A204.1 (cell line): Measurements from ENCODE around the gene LTB4R2.
"Not testable (repeated sequence)": the region's sequence is repeated elsewhere in the genome, so short reads cannot be mapped to it uniquely, and the experiment has no call there.

ENCODE experiments used
- FAIRE-seq: peaks from 2 replicates; lab custom pipeline; 2012; peaks lifted over from hg19 to GRCh38; lab: Jason Lieb, UNC

LTB4R2 gene

DNA sequence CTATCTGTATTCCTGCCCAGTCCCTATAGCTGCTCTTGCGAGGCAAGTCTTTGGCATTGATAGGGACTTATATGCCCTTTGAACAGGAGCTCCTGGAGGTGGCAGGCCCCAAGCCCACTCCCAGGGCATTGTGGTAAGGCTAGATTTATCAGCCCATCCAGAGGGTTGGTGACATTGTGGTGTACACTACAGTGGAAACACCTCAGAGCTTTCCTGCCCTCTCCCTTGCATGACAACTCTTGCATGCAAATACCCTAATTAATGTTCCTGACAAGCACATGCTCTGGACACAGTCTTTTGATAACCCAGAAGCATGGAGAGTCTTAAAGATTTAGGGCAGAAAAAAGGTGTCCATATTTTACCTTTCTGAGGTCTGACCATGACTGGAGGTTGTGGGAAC, 30.7 kb downstream of the LTB4R2 start:
- FAIRE-seq, result no peak

DNA sequence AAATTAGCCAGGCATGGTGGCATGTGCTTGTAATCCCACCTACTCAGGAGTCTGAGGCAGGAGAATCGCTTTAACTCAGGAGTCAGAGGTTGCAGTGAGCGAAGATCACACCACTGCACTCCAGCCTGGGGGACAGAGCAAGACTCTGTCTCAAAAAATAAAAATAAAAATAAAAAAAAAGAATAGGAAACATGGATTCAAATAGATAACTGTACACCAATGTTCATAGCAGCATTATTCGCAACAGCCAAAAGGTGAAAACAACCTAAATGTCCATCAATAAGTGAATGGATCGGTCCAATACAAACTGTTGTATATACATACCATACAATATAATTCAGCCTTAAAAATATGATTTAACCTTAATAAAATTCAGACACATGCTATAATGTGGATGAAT, 32.9 kb downstream of the LTB4R2 start:
- FAIRE-seq, result no peak

- FAIRE-seq, result no peak
These were observed 34.1 kb downstream of the LTB4R2 start for GRCh38 chr14:24343795-24344660.

DNA sequence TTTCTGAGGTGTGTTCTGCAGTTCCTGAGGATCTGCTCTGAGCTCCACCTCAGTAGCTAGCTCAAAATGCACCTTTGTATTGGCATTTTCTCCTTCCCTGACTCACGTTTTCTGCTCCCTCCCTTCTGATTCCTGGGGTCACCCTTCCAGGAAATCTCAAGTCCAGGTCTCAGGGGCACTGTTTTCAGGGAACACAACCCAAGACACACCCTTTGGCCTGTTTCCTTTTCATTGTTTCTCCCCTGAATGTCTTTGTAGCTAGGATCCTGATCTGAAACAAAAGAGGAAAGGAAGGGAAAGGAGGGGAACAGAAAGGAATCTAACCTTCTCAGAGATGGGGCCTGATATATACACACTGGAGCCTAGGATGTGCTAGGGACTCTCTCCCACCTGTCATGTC, 37.2 kb downstream of the LTB4R2 start:
- no peak for FAIRE-seq

- FAIRE-seq, result no peak
These were observed 38.2 kb downstream of the LTB4R2 start for GRCh38 chr14:24348186-24348585.

GRCh38 chr14:24349742-24350141, 39.8 kb downstream of the LTB4R2 start:
- FAIRE-seq, result no peak

DNA sequence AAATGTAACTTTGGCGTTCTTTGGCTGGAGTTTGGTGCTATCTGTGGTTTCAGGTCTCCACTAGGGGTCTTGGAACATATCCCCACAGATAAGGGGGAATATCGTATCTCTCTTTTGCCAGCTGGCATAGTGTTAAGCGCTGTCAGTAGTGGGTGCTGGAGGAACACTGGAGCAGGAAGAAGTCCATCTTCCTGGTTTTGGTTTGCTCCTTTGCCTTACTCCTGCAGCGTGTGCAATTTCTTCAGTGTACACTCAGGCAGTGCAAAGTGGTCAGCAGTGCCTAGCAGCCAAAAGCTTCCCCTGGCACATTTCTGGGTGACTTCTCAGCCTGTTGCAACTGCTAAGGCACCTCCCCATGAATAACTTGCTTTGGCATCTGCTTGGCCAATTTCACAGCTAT, 41.6 kb downstream of the LTB4R2 start:
- FAIRE-seq, result no peak

DNA sequence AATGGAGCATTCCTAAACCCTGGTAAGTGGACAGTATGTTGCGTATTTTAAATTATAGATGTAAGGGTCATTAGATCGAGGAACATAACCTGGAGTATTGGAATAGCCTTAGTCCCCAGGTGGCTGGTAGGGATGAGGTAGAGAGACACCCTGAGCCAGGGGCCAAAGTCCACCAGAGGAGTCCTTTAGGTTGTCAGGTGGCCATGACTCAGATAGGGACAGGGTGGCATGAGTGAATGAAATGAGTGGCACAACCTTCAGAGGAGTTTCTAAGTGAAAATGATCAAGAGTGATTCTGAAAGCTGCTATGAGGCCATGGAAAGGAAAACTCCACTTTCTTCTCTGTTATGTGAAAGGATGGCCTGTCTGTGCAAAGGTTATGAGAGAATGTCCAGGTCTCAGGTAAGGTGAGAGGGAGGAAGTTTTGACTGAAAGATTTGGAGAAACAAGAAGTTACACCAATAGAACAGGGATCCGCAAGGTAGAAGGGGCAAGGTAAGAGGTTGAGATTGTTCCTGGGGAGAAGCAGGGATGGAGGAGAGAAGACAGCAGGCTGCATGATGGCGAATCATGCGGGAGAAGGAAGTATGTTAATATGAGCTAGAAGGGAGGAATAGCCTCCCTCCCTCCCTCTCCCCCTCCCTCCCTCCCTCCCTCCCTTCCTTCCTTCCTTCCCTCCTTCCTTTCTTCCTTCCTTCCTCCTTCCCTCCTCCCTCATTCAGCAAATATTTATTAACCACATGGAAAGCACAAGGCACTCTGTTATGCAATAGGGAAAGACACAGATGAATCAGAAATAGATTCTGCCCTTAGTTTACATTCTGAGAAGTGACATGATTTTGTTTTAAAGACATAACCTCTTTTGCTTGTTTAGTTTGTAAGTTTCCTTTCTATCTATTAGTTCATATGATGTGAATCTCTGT, 43.9 kb downstream of the LTB4R2 start:
- no peak for FAIRE-seq

DNA sequence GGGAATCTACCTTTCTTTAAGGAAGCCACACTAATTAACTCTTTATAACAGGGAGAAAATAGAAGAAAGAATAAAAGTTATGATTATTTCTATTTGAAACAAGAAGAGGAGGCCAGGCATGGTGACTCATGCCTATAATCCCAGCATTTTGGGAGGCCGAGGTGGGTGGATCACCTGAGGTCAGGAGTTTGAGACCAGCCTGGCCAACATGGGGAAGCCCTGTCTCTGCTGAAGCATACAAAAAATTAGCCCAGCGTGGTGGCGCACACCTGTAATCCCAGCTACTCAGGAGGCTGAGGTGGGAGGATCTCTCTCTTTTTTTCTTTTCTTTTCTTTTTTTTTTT, 44.5 kb downstream of the LTB4R2 start:
- FAIRE-seq, result not testable (repeated sequence)

GRCh38 chr14:24355009-24355408, 45.1 kb downstream of the LTB4R2 start:
- FAIRE-seq, result no peak

- FAIRE-seq, result no peak
These were observed 46.3 kb downstream of the LTB4R2 start for GRCh38 chr14:24356208-24356607.

GRCh38 chr14:24360281-24360680, 50.3 kb downstream of the LTB4R2 start:
- no peak for FAIRE-seq

DNA sequence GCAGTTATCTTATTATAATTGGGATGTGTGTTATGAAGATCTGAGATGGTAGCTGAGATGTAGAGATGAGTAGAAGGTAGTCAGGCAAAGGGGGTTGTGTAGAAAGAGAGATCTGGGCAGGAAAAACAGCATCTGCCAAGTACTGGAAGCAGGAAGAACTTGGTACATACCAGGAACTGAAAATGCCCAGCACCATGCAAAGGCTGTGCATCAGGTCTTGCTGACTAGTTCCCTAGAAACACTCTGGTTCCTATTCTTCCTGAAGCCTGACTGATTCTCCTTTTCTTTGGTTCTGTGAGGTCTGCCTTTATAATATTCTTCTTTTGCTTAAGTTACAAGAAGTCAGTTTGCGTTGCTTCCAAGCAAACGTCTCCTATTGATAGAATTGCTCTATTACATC, 51.4 kb downstream of the LTB4R2 start:
- no peak for FAIRE-seq
